HG02852 (cell line): ENCODE data around the gene ALOX12B.
"Not testable (repeated sequence)": the region's sequence is repeated elsewhere in the genome, so short reads cannot be mapped to it uniquely, and the experiment has no call there.

Experiments used
- ATAC-seq: cut with Tn5 transposase; IDR thresholded peaks from one replicate; pipeline ENCODE4 v1.9.1; 2021; ENCODE audit warnings: mild to moderate bottlenecking, moderate library complexity; ENCODE audit not compliant: unreplicated experiment

Gene ALOX12B

DNA sequence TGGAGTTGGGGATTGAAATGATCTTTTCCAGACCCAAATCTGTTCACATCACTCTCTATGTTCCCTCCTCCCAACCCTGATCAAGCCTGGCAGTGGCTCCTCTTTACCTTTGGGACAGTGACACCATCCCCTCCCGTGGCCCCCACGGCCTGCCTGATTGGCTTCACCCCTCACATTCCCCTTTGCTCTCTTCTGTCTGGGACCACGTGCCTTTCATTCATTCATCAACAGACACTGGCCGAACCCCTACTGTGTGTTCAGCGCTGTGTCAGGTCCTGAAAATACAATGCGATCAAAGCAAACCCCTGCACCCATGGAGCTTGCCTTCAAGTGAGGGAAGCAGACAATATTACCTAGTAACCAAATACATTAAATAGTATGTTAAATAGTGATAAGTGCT lies 2.2 kb upstream of the ALOX12B start:
- no peak for ATAC-seq

DNA sequence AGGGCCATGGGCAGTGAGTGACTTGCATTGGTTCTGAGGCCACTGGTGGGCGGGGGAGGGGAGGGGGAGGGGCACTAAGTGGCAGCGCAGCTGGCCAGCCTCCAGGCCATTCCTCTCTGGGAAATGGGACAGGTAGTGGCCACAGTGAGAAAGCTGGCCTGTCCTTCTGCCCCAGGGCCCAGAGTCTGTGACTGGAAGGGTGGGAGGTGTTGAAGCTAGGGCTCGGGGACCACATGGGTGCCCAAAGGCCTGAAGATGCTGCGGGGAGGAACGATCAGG lies 375 bp upstream of the ALOX12B start:
- ATAC-seq: no peak

DNA sequence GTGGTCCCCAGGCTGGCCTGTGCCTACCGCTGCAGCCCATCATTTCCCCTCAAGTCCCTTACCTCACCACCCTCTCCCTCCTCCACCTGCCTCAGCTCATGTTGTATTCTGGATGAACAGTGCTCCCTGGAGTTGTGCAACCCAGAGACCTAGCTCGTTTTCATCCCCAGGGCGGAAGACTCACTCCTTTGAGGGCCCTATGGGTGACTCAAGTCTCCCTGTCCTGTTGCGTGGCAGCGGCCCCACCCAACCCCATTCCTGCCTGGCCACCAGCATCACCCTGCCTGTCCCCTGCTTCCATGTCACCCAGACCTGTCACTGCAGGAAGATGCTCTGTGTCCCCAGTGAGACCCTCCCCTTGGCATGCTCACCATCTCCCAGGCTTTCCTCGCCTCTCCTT lies 3.3 kb downstream of the ALOX12B start:
- no peak for ATAC-seq

DNA sequence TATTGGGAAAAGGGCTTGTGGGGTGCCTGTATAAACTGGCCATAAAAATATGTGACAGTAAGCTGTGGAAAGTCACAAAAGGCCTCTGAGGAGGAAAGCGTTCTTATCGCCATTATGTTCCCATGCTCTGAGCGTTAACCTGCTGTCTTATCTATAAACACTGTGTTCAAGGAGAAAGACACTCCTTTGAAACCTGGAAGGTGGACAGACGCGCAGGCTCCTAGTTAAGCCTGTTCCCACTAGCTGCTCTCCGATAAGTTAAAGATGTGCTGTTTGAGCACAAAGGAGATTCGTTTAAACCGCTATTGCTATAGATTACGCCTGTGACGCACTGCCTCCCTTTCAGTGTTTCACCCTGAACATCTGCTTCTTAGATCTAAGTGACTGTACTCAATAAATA lies 5.2 kb downstream of the ALOX12B start:
- ATAC-seq: no peak

DNA sequence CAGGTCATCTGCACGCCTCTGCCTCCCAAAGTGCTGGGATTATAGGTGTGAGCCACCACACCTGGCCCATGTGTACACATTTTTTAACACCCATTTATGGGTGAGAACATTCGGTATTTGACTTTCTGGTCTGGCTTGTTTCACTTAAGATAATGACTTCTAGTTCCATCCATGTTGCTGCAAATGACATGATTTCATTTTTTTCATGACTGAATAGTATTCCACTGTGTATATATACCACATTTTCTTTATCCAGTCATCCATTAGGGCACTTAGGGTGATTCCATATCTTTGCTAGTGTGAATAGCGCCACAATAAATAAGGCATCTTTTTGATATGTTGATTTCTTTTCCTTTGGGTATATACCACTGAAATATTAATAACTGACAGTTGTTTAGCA lies 5.6 kb downstream of the ALOX12B start:
- no peak for ATAC-seq

DNA sequence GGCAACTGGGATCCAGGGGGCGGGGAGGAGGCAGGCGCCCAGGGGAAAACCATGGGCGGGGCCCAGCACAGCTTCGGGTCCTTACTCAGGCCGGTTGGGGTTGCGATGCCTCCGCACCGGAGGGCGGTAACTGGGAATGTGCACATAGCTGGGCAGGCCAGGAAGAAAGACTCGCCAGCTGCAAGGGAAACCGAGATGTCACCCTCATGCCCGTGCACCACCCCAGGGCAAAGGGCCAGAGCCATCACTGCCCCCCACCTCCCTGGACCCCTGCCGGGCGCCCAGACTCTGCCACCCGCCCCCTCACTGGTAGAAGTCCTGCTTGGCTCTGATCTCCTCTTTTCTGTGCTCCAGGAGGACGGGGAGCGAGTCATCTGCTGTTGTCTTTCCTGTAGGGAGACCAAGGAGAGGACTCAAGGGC lies 6.7 kb downstream of the ALOX12B start:
- no peak for ATAC-seq

DNA sequence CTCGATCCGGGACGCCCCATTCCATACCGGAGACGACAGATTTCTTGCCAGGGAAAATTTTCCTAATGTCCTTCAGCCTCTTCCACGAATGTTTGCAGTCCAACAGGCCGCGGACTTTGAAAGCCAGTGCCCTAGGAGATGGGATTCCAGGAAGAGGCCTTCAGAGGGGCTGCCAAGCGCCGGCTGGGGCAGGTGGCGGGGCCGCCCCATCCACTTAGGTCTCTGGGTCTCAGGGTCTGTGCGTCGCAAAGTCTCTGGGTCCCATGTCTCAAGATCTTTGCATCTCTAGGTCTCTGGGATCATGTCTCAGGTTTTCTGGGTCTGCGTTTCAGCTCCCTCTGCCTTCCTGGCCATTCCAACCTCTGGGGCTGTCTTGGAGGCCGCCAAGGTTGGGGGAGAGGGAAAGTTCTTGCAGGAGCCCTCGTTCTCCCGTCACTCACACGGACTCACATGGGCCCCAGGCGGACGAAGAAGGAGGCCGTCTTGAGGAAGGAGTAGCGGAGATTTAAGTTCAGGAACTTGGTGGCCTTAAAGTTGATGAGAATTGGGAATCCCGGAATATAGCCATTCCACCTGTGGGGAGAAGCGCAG lies 7.2 kb downstream of the ALOX12B start:
- ATAC-seq: no peak

DNA sequence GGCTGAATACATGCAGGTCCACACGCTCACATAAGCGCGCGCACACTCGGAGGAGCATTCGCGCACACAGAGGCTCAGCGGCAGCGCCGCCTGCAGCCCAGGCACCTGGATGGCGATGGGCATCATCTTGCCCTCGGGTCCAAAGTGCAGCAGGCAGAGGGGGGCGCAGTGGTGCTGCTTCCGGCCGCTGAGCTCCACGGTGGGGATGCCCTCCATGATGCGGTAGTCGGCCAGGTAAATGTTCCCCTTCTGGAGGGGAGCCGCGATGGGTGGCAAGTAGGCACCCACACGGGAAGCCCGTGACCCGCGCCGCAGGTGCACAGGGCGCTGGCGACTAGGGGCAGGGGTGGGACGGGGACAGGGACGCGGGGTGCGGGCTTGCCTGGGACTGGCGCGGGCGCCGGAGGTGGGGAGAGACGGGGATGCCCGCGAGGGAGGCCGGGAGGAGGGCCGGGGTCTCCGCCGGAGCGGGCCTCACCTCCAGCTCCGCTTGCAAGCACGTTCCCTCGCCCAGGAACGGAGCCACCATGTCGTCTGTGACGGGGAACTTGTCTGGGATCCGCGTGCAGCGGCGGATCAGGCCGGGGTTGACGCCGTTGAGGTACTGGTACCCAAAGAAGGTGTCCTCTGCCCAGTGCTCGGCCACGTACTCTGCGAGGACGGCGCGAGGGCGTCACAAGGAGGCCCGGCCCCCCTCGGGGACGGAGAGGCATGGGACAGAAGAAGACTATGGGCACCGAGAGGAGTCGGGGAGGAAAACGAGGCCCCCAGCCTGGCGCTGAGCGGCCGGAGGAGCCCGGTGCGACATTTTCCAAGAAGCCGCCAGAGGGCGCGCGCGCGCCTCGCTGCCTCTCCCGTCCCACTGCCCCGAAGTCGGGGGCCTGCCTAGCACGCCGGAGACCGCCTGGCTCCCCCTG lies 8.0 kb downstream of the ALOX12B start:
- ATAC-seq: no peak

DNA sequence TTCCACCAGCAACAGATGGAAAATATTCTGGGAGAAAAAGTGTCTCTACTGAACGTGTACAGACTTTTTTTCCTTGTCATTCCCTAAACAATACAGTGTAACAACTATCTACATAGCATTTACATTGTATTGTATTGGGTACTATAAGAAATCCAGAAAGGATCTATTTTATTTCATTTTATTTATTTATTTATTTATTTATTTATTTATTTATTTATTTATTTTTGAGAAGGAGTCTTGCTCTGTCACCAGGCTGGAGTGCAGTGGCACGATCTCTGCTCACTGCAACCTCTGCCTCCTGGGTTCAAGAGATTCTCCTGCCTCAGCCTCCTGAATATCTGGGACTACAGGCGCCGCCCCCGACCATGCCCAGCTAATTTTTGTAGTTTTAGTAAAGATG lies 9.6 kb downstream of the ALOX12B start:
- ATAC-seq: not testable (repeated sequence)

DNA sequence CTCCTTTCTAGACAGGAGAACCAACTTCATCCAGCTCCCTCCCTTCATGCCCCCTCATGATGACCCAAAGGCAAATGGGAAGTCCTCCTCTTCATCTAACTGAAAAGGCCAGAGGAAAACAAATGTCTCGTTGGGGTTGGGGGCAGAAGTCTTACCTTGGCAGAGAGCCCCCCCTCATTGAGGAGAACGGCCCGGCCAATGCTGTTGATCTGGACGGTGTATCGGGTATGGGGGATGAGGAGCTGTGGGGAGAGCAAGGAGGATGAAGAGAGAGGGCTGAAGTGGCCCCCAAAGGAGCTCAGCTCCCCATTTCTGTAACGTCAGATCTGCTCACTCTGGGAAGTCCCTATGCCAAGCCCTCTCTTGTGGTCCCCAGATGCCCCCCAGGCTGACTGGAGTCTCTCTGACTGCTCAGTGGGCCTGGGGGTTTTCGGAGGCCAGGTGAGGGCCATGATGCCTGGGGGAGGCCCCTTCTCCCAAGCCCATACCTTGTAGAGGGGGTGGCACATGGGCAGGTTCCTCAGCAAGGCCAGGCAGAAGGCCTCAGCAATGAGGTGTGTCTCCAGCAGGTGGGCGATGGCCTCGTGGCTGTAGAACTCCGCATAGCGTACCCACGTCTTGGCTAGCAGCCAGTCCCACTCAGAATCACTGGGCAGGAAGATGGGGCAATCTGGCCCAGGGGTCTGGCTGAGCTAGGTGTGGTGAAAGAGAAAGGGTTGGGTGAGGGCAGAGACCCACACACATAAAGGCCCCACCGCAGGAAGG lies 10.8 kb downstream of the ALOX12B start:
- no peak for ATAC-seq

DNA sequence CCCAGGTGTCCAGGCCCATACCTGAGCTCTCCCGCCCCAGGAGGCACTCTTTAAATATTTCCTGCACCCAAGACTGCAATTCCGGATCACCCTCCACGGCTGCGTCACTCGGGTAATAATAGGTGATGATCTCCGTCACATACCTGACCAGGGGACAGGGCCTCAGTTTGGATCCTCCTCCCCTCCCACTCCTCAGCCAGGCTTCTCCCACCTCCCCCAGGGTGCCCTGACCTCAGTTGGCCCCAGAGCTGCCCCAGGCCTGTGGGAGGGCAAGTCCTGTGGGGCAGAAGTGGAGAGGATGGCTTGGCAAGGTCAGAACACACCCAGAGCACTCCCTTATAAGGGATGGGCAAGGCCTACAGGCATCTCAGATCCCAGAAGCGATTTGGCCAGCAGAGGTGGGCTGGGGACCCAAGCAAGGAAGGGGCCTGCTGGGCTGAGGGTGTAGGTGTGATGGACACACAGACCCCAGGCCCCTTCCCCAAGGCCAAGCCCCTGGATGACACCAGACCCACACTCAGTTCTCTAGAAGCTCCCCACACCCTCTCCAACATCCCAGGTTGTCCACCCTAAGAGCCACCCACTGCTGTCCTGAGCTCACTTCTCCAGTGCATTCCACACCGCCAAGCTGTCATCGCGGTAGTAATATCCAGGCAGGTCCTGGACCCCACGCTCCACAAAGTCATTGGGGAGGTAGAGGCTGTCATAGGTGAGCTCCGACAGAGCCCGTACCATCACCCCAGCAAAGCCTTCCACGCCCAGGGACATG lies 11.8 kb downstream of the ALOX12B start:
- no peak for ATAC-seq

DNA sequence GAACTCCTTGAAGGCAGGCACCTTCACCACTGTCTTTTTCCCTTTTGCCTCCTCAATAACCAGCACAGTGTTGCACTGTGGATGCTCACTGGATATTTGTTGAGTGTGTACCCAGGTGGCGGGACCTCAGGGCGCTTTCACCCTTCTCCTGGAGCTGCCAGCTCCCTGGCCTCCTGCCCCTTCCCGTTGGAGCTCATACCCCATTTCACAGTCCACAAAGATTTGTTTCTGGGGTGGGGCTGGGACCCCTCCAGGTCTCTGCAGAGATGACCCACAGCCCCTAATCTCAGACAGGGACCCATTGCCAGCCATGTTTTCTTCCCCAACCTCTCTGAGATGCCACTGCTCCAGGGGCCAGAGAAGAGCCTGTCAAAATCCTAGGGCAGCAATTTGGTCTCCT lies 12.4 kb downstream of the ALOX12B start:
- ATAC-seq: no peak

DNA sequence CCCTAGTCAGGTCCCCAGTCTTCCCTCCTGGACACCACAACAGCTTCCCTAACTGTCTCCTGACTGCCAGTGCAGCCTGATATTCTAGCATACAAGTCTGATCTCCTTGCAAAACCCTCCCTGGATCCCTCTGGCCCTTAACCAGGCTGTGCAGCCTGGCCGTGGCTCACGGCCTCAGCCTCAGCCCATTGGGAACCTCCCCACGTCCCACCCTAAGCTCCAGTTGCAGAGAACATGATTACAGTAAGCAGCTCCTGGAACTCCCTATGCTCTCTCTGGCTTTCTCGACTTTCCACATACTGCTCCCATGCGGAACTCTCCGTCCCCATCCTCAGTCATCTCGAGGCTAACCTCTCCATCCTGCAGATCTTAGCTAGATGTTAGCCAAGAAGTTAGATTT lies 13.0 kb downstream of the ALOX12B start:
- no peak for ATAC-seq

DNA sequence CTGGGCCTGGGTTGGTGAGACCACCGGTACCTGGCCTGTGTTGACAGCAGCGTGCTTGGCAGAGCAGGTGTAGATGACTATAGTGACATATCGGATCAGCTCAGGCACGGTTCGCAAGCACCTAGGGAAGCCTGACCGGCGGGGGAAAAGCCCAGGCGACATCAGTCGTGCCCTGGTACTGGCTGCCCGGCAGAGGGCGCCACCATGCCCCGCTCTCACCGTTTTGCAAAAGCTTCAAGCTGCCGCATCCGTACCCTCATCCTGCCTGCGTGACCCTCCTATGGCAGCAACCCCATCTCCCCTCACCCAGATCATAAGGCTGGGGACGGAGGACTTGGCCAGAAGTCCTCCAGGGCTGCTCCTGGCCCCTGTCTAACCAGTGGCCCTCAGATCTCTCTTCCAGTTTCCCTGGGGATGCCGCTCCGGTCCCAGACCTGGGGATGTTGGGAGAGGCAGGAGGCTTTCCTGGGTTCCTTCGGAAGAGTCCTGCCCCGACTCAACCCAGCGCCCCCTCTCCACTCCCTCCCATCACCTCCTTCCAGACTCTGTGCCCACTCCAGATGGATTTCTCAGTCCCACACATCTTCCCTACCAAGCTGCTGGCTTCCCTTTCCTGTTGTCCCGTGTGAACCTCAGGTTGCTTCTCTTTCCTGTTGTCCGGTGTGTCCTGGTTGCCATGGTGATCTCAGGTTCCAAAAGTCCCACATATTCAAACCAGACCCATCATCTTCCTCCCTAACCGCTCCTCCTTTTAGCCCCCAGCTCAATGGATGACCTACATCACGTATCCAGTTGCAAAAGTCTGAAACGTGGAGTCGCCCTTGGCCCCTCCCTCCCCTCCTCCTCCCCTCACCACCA lies 13.7 kb downstream of the ALOX12B start:
- no peak for ATAC-seq

DNA sequence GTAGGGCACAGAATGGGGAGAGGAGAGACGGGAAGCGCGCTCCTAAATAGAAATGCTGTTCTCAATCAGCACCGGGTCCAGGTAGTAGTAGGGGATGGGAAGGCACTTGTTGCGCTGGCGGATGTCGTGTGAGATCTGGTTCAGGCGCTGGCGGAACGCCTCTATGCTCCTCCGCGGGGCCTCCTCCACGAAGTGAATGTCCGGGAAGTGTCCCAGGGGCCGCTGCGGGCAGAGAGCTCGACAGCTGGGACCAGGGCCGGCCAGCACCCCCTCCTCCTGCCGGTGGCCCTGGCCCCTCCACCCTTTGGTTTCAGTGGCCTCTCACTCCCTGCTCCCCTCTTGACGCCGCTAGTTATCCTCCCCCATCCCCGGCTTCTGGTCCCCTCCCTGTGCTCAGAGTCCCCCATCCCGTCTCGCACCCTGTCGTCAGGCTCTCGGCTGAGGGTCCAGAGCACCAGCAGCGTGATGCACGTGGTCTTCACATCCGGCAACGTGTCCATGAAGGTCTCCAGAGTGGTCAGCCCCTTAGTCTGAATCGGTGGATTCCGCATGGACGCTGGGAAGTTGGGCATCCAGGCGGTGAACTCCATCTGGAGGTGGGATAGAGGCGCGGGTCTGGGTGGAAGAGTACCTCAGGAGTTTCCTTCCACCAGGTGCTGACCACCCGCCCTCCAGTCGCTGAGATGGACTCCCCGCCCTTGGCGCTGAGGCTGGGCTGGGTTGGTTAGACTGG lies 14.6 kb downstream of the ALOX12B start:
- no peak for ATAC-seq

DNA sequence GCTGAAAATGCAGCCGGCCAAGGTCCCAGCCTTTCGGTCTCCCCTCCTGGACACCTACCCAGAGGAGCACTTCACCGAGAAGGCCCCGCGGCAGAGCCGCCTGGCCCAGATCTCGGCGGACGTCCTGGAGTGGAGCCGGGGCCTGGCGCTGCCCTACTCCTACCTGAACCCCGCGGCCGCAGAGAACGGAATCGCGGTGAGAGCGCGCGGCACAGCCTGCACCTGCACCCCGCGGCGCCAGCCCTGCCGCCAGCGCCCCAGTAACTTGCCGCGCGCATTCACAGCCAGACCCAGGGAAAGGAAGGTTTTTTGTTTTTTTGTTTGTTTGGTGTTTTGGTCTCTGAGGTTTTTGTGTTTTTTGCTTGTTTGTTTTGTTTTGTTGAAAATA lies 15.2 kb downstream of the ALOX12B start:
- no peak for ATAC-seq

DNA sequence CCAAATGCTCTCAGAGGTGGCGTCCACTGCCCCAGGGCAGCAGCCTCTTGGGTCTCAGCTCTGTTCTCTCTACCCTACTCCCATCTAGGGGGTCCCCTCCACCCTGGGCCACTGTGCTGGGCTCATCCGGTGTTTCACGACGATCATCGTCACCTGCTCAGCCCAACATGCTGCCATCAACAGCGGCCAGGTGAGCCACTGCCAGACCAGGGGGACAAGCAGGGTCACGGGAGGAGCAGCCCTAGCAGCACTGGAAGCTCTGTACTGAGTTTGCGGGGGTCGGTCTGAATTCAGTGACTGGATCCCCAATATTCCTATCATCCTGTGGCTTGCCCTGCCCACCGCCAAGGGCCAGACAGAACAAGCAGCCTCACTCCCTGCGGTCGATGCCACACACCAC lies 16.0 kb downstream of the ALOX12B start:
- no peak for ATAC-seq

DNA sequence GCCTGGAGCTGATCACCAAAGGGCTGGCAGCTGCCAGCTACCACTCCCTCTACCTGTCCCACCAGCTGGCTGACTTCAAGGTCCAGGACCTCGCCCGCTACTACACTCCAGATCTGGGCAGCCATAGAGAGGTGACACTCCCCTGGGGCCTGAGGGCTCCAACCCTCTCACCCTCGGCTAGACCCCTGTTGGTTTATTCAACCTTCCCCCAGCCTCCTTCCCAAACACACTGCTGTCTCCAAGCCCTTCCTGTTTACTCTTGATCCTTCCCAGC lies 18.0 kb downstream of the ALOX12B start:
- no peak for ATAC-seq

DNA sequence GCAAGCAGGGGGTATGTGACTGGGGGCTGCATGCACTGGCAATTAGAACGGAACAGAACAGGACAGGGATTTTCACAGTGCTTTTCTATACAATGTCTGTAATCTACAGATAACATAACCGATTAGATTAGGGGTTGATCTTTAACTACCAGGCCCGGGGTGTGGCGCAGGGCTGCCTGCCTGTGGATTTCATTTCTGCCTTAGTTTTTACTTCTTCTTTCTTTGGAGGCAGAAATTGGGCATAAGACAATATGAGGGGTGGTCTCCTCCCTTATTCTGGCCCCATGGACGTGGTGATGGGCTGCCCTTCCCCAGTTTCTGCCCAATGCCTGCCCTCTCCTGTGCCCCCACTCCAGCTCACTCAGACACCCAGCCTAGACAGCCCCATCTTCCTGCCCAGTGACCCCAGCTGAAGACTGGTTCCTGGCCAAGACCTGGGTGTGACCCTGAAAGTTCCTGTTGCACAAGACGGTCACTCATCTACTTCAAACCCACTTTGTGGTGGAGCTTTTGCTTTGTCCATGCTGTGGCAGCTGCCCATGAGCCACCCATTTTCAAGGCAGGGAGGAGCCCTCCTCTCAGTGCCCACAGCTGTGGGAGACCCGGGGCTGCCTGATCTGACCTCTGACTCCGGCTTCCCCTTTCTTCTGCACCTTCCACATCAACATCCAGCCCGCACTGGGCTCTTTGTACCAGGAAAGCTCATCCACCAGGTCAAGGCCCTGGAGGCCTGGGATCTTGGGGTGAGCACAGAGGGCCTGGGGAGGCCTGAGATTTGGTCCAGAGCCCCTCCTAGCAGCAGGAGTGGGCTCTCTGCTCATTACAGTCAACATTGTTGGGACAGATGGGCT lies 18.6 kb downstream of the ALOX12B start:
- ATAC-seq: no peak
